ENCODE measurements around the gene AQP12A. TPM values are rescaled to one million over a fixed set of nuclear protein-coding genes. Genes with fewer than 3 reads are reported as not detected.

Gene AQP12A
- total RNA-seq, 2 experiments from 2014 or later = not detected

- ChIA-PET POLR2A (no interaction called here), CTCF (no interaction called here)
- DNase-seq = no peak
- Mint-ChIP-seq H3K27me3 (no peaks in the 10 kb centered on the region), H3K27ac (no peak overlapping the region), H3K4me1 (no peaks in the 10 kb centered on the region), H3K4me3 (no peak overlapping the region), H3K9me3 (no peaks in the 10 kb centered on the region), H3K36me3 (ENCODE audit: low read depth) (no peaks in the 10 kb centered on the region)
Measured at GRCh38 chr2:240745456-240745855, 53.8 kb downstream of the AQP12A start.

GRCh38 chr2:240745962-240746361 is 54.3 kb downstream of the AQP12A start:
- Mint-ChIP-seq H3K27me3 (no peaks in the 10 kb centered on the region), H3K9me3 (no peaks in the 10 kb centered on the region), H3K27ac (no peak overlapping the region), H3K36me3 (ENCODE audit: low read depth) (no peaks in the 10 kb centered on the region), H3K4me1 (no peaks in the 10 kb centered on the region), H3K4me3 (no peak overlapping the region)
- POLR2A ChIA-PET = no interaction called here
- no peak for DNase-seq
- CTCF ChIA-PET = no interaction called here

GRCh38 chr2:240746671-240747070 is 55.0 kb downstream of the AQP12A start:
- Mint-ChIP-seq H3K9me3 (no peaks in the 10 kb centered on the region), H3K4me1 (no peaks in the 10 kb centered on the region), H3K4me3 (no peak overlapping the region), H3K36me3 (ENCODE audit: low read depth) (no peaks in the 10 kb centered on the region), H3K27ac (no peak overlapping the region), H3K27me3 (no peaks in the 10 kb centered on the region)
- POLR2A ChIA-PET = no interaction called here
- CTCF ChIA-PET = interaction anchor here (1.0 kb wide), 1 partner anchor 12 kb away, joined by 3 read pairs; no protein-coding TSS in a partner anchor
- no peak for DNase-seq

GRCh38 chr2:240747256-240747655 is 55.6 kb downstream of the AQP12A start:
- Mint-ChIP-seq H3K4me1 (no peaks in the 10 kb centered on the region), H3K27me3 (no peaks in the 10 kb centered on the region), H3K9me3 (no peaks in the 10 kb centered on the region), H3K36me3 (ENCODE audit: low read depth) (no peaks in the 10 kb centered on the region), H3K4me3 (no peak overlapping the region), H3K27ac (no peak overlapping the region)
- ChIA-PET POLR2A (no interaction called here), CTCF (interaction anchor here (1.0 kb wide), 1 partner anchor 11 kb away, joined by 3 read pairs; no protein-coding TSS in a partner anchor)
- DNase-seq = no peak

Other genes starting within 250 kb of the AQP12A start
- 10 to 100 TPM; 38.5 to 39.5 TPM for gene ANKMY1, start 133.9 kb upstream of the AQP12A start, total RNA-seq
- gene DUSP28, start 131.5 kb upstream of the AQP12A start, total RNA-seq = 10 to 100 TPM in 1 of 2 experiments, 1 to 10 TPM in 1; 9.6 to 11.6 TPM
- 100 to 1,000 TPM; 118 to 122 TPM for gene RNPEPL1, start 123.4 kb upstream of the AQP12A start, total RNA-seq
- gene CAPN10, start 105.1 kb upstream of the AQP12A start, total RNA-seq = 10 to 100 TPM; 40.5 to 58.6 TPM
- 1 to 10 TPM; 4.1 to 5.1 TPM for gene GPR35, start 66.4 kb upstream of the AQP12A start, total RNA-seq
- not detected for gene AQP12B, start 9.0 kb upstream of the AQP12A start, total RNA-seq
- under 1 TPM; 0.37 to 0.40 TPM for gene KIF1A, start 128.4 kb downstream of the AQP12A start, total RNA-seq
- not detected for gene AGXT, start 177.0 kb downstream of the AQP12A start, total RNA-seq
- not detected for gene MAB21L4, start 204.3 kb downstream of the AQP12A start, total RNA-seq
- not detected for gene CROCC2, start 214.5 kb downstream of the AQP12A start, total RNA-seq

Measured in activated CD4-positive, alpha-beta T cell treated with anti-CD3 and anti-CD28 coated beads, Interleukin-2, amount 10 ng/mL, durations not matched to agents 7 days and 5 days (primary cell).